ENCODE results near the gene IFTAP.

DNA sequence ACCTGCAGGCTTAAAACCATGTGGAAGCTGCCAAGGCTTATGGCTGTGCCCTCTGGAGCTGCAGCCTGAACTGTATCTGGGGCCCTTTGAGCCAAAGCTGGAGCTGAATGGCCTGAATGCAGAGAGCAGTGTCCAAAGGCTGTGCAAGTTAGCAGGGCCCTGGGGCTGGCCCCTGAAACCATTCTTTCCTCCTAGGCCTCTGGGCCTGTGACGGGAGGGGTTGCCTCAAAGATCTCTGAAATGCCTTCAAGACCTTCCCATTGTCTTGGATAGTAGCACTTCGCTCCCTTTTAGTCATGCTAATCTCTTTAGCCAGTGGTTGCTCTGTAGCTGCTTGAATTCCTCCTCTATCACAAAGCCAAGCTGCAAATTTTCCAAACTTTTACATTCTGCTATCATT lies 12.8 kb upstream of the IFTAP start:
- TF ChIP-seq, protein P1, sequence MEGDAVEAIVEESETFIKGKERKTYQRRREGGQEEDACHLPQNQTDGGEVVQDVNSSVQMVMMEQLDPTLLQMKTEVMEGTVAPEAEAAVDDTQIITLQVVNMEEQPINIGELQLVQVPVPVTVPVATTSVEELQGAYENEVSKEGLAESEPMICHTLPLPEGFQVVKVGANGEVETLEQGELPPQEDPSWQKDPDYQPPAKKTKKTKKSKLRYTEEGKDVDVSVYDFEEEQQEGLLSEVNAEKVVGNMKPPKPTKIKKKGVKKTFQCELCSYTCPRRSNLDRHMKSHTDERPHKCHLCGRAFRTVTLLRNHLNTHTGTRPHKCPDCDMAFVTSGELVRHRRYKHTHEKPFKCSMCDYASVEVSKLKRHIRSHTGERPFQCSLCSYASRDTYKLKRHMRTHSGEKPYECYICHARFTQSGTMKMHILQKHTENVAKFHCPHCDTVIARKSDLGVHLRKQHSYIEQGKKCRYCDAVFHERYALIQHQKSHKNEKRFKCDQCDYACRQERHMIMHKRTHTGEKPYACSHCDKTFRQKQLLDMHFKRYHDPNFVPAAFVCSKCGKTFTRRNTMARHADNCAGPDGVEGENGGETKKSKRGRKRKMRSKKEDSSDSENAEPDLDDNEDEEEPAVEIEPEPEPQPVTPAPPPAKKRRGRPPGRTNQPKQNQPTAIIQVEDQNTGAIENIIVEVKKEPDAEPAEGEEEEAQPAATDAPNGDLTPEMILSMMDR (IDR thresholded peaks at IDR 0.05; ENCODE audit: low read depth, low read length): no peak
- TF ChIP-seq EZH2phosphoT487 (IDR thresholded peaks at IDR 0.05; ENCODE audit: low read depth): no peak

Measured in OCI-LY3 (cell line).